ENCODE results near the gene TBC1D1. TPM values are rescaled to one million over a fixed set of nuclear protein-coding genes. Genes with fewer than 3 reads are reported as not detected.

TBC1D1 gene
- total RNA-seq, 4 donors from 2014 or later = 111 to 176 (median 142) TPM

DNA sequence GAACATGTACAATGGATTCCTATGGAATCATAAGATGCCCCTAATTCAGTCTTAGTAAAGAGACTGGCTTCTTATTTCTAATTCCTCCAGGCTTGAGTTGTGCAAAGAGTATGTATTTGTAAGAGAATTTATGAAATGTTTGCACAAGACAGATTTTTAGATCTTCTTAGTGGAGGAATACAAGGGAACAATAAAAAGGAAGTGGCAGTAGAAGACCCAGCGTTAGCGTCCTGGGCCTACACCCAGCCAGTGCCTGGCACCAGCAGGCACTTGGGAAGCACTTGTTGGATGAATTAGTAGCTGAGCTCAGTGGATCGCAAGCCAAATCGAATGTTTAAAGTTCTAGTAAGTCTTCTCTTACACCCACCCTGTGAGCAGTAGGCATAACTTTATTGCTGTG lies 226.7 kb downstream of the TBC1D1 start:
- peaks cover 0 to 47% of the 10 kb centered on the region in 2 donors for H3K36me3 ChIP-seq
- no peak for ATAC-seq
- intact Hi-C loops (cut with DNase I; ENCODE audit: low total_unique reads) = no loop called here

GRCh38 chr4:38119668-38120385 lies 228.9 kb downstream of the TBC1D1 start:
- in situ Hi-C loops (cut with MboI; ENCODE audit: low sequenced_read_pairs in 4 of 4) (no loop called here), intact Hi-C loops (cut with DNase I; ENCODE audit: low total_unique reads) (no loop called here)
- TF ChIP-seq CTCF (IDR thresholded peaks at IDR 0.05 in 4 of 5, conservative IDR thresholded peaks at IDR 0.05 in 1 of 5) (no peak), POLR2A (IDR thresholded peaks at IDR 0.05) (no peak)
- DNase-seq (no peak), ATAC-seq (no peak)
- H3K4me3 ChIP-seq = no peak overlapping the region
- peaks cover 0 to 48% of the 10 kb centered on the region in 2 donors for H3K36me3 ChIP-seq
- H3K27me3 ChIP-seq = no peaks in the 10 kb centered on the region
- H3K4me1 ChIP-seq = peaks cover 0 to 4% of the 10 kb centered on the region in 2 donors
- H3K27ac ChIP-seq = no peak overlapping the region
- no peaks in the 10 kb centered on the region for H3K9me3 ChIP-seq

More for the DNA sequence above, 226.7 kb downstream of the TBC1D1 start:
- peaks cover 6 to 16% of the 10 kb centered on the region in 2 donors for H3K4me1 ChIP-seq
- no peak overlapping the region for H3K4me3 ChIP-seq
- TF ChIP-seq POLR2A (IDR thresholded peaks at IDR 0.05) = no peak
- TF ChIP-seq CTCF (IDR thresholded peaks at IDR 0.05 in 4 of 5, conservative IDR thresholded peaks at IDR 0.05 in 1 of 5) = no peak
- DNase-seq = no peak
- H3K27me3 ChIP-seq = no peaks in the 10 kb centered on the region
- no peaks in the 10 kb centered on the region for H3K9me3 ChIP-seq
- in situ Hi-C loops (cut with MboI; ENCODE audit: low sequenced_read_pairs in 4 of 4) = no loop called here
- no peak overlapping the region for H3K27ac ChIP-seq

DNA sequence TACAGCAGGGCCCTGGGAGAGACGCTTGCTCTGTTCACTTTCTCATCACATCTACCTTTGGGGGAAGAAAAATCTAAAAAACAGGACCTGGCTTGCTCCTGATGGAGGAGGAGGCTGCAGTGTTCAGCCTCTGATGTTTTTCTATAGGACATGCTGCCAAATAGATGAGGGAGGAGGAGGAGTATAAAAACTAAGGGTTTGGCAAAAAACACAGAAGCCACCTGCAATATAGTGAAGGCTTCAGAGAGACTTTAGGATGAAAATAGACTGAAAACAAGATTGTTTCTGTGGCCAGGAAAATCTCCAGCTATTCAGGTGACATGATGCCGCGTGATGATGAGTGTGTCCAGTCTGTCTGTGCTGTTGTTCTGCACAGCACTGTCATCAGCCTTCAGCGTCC lies 229.9 kb downstream of the TBC1D1 start:
- Histone ChIP-seq H3K4me3 (no peak overlapping the region), H3K27me3 (no peaks in the 10 kb centered on the region), H3K9me3 (no peaks in the 10 kb centered on the region), H3K4me1 (peaks cover 0 to 4% of the 10 kb centered on the region in 2 donors), H3K27ac (no peak overlapping the region), H3K36me3 (peaks cover 0 to 58% of the 10 kb centered on the region in 2 donors)
- ATAC-seq = no peak
- in situ Hi-C loops (cut with MboI; ENCODE audit: low sequenced_read_pairs in 4 of 4) (no loop called here), intact Hi-C loops (cut with DNase I; ENCODE audit: low total_unique reads) (no loop called here)
- TF ChIP-seq POLR2A (IDR thresholded peaks at IDR 0.05) (no peak), CTCF (IDR thresholded peaks at IDR 0.05 in 4 of 5, conservative IDR thresholded peaks at IDR 0.05 in 1 of 5) (no peak)
- no peak for DNase-seq

DNA sequence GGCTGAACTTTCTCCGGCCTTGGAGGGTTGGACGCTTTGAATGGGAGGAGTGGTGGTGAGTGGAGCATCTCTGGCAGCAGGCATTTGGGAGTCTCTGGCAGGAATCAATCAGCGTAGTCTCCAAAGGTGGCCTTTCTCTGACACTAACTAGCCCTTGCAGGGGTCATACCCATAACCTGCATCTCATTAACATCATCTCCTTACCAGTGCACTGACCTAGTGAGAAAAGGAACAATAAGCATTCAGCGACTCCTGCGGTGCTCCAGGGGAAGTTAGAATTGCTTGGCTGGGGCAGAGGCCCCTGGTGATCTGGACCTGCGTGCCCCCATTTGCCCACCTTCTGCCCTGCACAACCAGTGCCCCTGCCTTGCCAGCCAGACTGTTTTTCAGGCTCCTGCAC lies 231.2 kb downstream of the TBC1D1 start:
- in situ Hi-C loops (cut with MboI; ENCODE audit: low sequenced_read_pairs in 4 of 4) = no loop called here
- no peak for DNase-seq

More for the DNA sequence above, 231.2 kb downstream of the TBC1D1 start:
- Histone ChIP-seq H3K9me3 (no peaks in the 10 kb centered on the region), H3K4me3 (no peak overlapping the region), H3K4me1 (peaks cover 0 to 4% of the 10 kb centered on the region in 2 donors), H3K27me3 (no peaks in the 10 kb centered on the region), H3K27ac (no peak overlapping the region), H3K36me3 (peaks cover 0 to 64% of the 10 kb centered on the region in 2 donors)
- intact Hi-C loops (cut with DNase I; ENCODE audit: low total_unique reads) = no loop called here
- TF ChIP-seq POLR2A (IDR thresholded peaks at IDR 0.05) (no peak), CTCF (IDR thresholded peaks at IDR 0.05 in 4 of 5, conservative IDR thresholded peaks at IDR 0.05 in 1 of 5) (no peak)
- no peak for ATAC-seq
